Stimulated activated CD4-positive, alpha-beta T cell treated with anti-CD3 and anti-CD28 coated beads, Interleukin-12 subunit alpha, Interleukin-12 subunit beta, amount 100 ng/mL, for 48 hours (primary cell): Measurements from ENCODE around the gene GINS3.

ENCODE experiments used
- DNase-seq, 3 donors: peaks; one replicate each; pipeline ENCODE4 v3.0.0-alpha.2; 2020; ENCODE audit warnings: low read depth in 2 of 3, low spot score in 1 of 3

GINS3 gene

DNA sequence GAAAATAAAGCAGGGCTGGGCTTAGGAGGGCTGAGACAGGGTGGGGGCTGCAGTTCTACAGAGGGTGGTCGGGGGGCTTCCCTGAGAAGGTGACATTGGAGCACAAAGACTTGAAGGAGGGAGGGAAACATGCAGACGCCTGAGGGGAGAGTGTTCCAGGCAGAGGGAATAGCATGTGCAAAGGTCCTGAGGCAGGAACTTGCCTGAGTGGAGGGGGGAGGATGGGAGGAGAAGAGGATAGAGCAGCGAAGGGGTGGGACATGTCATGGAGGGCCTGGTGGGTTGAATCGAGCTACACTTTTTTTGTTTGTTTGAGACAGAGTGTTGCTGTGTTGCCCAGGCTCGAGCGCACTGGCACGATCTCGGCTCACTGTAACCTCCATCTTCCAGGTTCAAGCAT, 33.0 kb downstream of the GINS3 start:
- no peak for DNase-seq

- no peak for DNase-seq
These were observed 33.7 kb downstream of the GINS3 start for GRCh38 chr16:58425756-58426494.

- DNase-seq = no peak
These were observed 34.7 kb downstream of the GINS3 start for GRCh38 chr16:58426966-58427365.

- no peak for DNase-seq
These were observed 36.6 kb downstream of the GINS3 start for GRCh38 chr16:58428621-58429542.

DNA sequence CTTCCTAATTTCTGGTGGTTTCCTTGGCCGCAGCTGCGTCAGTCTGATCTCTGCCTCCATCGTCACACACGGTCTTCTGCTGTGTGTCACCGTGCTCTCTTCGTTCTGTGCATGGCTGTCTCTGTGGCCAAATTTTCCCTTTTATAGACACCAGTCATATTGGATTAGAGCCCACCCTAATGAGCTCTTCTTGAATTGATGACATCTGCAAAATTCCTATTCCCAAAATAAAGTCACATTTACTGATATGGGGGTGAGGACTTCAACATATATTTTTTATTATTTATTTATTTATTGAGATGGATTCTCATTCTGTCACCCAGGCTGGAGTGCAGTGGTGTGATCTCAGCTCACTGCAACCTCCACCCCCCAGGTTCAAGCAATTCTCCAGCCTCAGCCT, 38.4 kb downstream of the GINS3 start:
- DNase-seq = no peak

DNA sequence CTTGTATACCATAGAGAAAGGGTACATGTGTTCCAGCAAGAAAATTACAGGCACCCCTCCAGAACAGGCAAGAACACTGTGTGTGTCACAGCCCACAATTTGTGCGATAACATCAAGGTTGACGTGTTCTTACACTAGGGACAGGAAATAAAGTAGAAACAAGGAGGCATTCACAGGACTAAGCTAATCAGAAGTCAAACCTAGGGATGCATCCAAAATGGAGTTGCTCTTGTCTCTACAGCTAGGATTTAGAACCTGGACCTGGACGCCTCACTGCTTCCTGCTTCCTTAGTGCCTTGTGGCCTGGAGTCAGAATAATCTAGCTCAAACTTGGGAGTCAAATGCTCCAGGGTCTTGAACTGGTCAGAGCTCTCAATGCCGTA, 41.3 kb downstream of the GINS3 start:
- no peak for DNase-seq

GRCh38 chr16:58435779-58436178, 43.5 kb downstream of the GINS3 start:
- DNase-seq = no peak

DNA sequence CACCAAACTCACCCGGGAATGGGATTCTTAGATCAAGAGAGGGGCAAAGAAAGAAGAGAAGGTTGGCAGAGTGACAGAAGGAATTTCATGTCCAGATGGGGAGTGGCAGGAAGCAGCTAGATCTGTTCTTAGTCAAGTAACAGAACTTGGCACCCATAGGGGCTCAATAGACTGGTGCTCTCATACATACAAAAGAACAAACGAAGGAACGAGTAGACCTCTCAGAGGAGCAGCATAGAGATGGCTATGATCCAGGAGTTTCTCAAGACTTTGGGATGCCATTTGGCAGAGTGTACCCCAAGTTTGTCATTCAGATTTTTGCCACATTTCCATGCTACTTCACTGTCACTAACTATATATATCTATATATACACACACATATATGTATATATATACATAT, 47.9 kb downstream of the GINS3 start:
- DNase-seq = no peak

- no peak for DNase-seq
These were observed 50.3 kb downstream of the GINS3 start for GRCh38 chr16:58442547-58442946.

GRCh38 chr16:58443783-58444182, 51.5 kb downstream of the GINS3 start:
- DNase-seq = no peak

DNA sequence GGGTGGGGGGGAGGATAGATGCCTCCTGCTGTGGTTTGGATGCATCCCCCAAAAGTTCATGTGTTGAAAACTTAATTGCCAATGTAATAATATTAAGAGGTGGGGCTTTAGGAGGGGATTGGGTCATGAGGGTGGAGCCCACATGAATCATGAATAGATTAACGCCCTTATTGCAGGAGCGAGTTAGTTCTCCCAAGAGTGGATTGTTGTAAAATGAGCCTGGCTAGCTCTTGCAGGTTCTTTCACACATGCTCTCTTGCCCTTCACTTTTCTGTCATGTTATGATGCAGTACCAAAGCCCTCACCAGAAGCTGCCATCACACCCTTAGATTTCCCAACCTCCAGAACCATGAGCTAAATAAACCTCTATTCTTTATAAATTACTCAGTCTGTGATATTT, 52.0 kb downstream of the GINS3 start:
- no peak for DNase-seq

DNA sequence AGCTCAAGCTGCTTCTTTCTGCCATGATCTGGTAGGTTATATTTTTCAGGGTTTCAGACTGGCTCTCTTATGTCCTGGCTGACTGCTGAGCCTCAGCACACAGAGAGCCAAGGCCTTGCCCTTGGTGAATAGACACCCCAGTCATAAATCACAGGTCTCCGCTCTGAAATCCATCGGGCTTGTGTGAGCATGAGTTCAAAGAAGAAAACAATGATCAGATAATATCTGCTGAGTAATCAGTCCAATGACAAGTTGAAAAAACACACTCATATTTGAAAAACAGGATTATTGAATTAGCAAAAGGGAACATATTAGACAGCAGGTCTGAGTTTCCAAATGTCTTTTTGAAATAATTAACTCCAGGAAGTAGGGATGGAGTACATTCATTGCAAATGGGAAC, 56.6 kb downstream of the GINS3 start:
- DNase-seq = no peak

DNA sequence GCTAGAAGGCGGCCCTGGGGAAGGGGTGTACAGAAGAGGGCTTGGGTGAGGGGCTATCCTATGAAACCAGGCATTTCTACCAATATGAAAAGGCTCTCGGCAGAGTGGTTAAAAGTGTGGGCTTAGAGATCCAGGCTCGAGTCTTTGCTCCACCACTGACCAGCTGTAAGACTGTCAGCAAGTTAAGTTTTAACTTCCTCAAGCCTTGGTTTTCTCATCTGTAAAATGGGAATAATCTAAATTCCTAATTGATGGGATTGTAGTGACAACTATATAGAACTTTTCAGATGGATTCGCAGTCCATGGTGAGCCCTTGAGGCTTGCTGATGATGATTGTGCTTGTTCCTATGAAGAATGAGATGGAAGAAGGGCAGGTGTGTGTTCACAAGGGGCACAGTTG, 57.0 kb downstream of the GINS3 start:
- no peak for DNase-seq

GRCh38 chr16:58449768-58450167, 57.5 kb downstream of the GINS3 start:
- DNase-seq = no peak

DNA sequence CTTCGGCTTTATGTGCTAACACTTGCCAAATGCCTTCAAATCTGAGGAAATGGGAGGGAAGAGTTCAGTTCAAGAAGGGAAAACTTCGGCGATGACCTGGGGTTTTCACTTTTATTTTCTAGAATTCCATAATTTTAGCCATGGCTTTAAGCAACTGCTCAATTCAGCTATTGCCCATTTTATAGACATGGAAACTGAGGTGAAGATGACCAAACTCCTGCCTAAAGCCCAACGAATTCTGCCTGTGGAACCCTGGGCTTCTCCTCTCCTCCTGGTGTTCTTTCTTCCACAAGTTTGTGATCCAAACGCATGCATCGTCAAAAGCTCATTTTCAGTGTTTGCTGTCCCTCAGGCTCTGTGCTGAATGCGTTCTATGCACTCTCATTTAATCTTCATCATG, 58.3 kb downstream of the GINS3 start:
- no peak for DNase-seq

- no peak for DNase-seq
These were observed 59.0 kb downstream of the GINS3 start for GRCh38 chr16:58451265-58451689.

GRCh38 chr16:58451945-58452401, 59.7 kb downstream of the GINS3 start:
- no peak for DNase-seq

DNA sequence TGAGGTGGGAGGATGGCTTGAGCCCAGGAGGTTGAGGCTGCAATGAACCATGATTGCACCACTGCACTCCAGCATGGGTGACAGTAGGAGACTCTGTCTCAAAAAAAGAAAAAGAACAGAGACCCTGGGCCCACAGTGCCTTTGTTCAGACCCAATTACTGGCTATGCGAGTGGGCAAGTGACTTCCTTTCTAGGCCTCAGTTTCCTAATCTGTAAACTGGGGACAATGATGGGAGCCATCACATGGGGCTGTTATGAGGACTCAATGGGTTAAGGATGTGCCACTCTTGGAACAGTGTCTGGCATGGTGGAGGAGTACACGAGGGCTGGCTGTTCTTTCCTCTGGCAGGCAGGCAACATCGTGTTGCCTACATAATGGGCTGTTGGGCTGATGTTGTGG, 60.4 kb downstream of the GINS3 start:
- DNase-seq = no peak

GRCh38 chr16:58454178-58454577, 61.9 kb downstream of the GINS3 start:
- DNase-seq = no peak

DNA sequence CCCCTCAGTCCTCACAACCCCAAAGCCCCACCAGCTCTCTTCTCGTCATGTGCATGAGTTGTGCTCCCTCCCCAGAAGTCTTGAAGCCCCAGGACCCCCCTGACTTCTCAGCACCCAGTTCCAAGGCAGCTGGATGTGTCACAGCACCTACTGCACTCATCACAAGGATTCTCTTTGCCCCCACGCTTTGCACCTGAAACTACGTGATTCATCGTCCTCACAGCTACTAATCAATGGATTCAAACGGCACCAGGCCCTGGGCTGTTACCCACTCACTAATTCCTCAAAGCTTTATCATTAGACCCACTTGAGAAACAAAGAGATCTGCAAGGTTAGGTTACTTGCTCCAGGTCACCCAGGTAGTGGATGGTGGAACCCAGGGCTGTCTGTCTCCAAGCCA, 62.6 kb downstream of the GINS3 start:
- no peak for DNase-seq
